Right forelimb (tissue), 1 donor: ENCODE measurements around the gene VPS45.
"Not testable (repeated sequence)": the region's sequence is repeated elsewhere in the genome, so short reads cannot be mapped to it uniquely, and the experiment has no call there.

Source experiments
- DNase-seq: peaks from one replicate; pipeline ENCODE4 v3.0.0-alpha.2; 2018

Gene VPS45, protein sequence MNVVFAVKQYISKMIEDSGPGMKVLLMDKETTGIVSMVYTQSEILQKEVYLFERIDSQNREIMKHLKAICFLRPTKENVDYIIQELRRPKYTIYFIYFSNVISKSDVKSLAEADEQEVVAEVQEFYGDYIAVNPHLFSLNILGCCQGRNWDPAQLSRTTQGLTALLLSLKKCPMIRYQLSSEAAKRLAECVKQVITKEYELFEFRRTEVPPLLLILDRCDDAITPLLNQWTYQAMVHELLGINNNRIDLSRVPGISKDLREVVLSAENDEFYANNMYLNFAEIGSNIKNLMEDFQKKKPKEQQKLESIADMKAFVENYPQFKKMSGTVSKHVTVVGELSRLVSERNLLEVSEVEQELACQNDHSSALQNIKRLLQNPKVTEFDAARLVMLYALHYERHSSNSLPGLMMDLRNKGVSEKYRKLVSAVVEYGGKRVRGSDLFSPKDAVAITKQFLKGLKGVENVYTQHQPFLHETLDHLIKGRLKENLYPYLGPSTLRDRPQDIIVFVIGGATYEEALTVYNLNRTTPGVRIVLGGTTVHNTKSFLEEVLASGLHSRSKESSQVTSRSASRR

GRCh38 chr1:150067184-150068108 lies at the start of gene VPS45:
Gene VPS45, plus strand, starts transcription at chr1:150067776. Its CDS starts 82 bp downstream, at chr1:150067858.
- peak; percentile 98 for DNase-seq

GRCh38 chr1:150018165-150018564 lies 49.4 kb upstream of the VPS45 start:
- no peak for DNase-seq

DNA sequence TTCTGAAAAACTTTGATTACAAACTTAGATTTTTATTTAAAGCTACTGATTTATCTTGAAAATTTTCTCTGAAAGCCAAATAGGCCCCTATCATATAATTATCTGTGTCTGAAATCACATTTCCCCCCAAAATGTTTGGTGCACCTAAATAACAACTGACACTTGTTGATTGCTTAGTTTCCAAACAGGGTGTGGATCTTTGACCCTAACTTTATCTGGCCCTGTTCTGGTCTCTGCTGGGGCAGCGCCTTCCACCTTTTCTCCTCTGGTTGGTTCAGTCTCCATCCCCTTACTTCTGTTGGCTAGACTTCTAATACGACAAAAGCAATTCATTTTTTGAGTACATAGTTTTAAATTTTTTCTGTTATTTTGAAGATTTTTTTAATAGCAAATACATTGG lies 46.9 kb upstream of the VPS45 start:
- no peak for DNase-seq

DNA sequence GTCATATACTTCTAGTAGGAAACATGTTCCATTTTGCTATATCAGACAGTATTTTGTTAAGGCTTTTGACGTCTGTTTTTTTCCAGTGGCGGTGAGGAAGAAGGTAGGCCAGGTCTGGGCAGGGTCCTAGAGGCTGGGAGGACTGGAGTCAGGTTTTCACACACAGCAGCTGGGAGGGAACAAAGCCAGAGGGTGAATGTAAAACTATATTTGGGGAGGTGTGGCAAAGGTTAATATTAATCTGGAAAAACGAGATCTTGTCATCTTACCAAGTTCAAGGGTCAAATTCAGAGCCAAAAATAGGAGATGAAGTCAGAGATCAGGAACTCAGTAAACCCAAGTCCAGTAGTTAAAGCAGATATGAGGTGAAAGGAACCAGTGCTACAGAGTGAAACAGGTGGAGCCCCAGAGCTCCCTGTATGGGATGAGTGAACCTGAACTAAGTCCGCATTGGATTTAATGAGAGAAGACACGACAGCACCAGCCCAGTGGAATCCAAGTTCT lies 46.3 kb upstream of the VPS45 start:
- DNase-seq, result no peak

- no peak for DNase-seq
Observed at GRCh38 chr1:150022357-150022756, 45.2 kb upstream of the VPS45 start.

DNA sequence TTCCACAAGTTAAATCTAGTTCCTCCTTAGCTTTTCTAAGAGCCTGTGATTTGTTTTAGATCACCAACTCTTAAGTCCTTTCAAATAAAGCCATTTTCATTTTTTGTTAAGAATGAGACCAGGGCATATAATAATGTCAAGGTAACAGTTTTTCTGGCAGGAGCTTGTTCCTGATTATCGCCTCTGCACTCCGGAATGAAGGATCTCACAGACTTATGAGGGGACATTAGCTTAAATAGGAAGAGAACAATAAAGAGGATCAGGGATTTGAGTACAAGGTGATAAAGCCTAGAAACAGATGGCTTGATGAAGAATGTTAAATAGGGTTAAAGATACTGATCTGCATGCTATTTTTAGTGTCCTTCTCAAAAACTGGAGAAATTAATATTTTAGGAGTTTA lies 43.4 kb upstream of the VPS45 start:
- no peak for DNase-seq

GRCh38 chr1:150028322-150028721 lies 39.3 kb upstream of the VPS45 start:
- no peak for DNase-seq

GRCh38 chr1:150034336-150034735 lies 33.2 kb upstream of the VPS45 start:
- no peak for DNase-seq

GRCh38 chr1:150049926-150050325 lies 17.6 kb upstream of the VPS45 start:
- no peak for DNase-seq

GRCh38 chr1:150051089-150051373 lies 16.5 kb upstream of the VPS45 start:
- no peak for DNase-seq

- not testable (repeated sequence) for DNase-seq
Observed at GRCh38 chr1:150051905-150052412, 15.6 kb upstream of the VPS45 start.

DNA sequence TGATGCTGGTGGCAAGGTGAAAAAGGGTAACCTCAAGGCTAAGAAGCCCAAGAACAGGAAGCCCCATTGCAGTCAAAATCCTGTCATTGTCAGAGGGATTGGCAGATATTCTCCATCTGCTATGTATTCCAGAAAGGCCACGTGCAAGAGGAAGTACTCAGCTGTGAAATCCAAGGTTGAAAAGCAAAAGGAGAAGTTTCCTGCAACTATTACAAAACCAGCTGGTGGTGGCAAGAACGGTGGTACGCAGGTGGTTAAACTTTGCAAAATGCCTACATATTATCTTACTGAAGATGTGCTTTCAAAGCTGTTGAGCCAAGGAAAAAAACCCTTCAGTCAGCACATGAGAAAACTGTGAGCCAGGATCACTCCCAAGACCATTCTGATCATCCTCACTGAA lies 13.7 kb upstream of the VPS45 start:
- no peak for DNase-seq

DNA sequence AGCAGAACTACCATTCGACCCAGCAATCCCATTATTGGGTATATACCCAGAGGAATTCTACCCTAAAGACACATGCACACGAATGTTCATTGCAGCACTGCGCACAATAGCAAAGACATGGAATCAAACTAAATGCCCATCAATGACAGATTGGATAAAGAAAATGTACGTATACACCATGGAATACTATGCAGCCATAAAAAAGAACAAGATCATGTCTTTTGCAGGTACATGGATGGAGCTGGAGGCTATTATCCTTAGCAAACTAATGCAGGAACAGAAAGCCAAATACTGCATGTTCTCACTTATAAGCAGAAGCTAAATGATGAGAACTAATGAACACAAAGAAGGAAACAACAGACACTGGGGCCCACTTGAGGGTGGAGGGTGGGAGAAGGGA lies 12.1 kb upstream of the VPS45 start:
- not testable (repeated sequence) for DNase-seq

GRCh38 chr1:150056407-150056806 lies 11.2 kb upstream of the VPS45 start:
- DNase-seq, result no peak

DNA sequence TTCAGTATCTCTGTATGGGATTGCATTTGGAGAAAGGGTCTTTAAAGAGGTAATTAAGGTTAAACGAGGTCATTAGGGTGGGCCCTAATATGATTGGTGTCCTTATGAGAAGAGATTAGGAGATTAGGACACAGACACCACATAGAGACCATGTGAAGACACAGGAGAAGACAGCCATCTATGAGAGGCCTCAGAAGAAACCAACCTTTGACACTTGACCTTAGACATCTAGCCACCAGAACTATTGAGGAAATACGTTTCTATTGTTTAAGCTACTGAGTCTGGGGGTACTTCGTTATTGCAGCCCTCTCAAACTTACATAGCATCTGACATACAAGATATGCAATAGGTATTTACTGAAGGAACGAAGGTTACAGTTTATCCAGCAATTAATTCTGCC lies 7.3 kb upstream of the VPS45 start:
- no peak for DNase-seq

- no peak for DNase-seq
Observed at GRCh38 chr1:150061632-150062101, 5.9 kb upstream of the VPS45 start.

DNA sequence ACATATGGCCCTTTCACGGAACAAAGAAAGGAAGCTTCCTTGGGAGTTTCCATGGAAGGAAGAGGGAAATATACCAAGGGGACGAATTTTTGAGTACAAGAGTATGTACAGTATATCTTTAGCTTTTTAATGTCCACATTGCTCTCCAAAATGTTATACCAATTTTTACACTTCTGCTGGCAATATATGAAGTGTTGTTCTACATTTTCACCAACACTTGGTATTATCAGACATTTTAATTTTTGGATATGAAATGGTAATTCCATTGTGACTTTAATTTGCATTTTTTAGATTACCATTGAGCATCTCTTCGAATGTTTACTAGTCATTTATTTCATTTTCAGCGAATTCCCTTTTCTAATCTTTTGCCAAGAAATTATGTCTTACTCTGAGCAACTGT lies 5.5 kb upstream of the VPS45 start:
- no peak for DNase-seq

DNA sequence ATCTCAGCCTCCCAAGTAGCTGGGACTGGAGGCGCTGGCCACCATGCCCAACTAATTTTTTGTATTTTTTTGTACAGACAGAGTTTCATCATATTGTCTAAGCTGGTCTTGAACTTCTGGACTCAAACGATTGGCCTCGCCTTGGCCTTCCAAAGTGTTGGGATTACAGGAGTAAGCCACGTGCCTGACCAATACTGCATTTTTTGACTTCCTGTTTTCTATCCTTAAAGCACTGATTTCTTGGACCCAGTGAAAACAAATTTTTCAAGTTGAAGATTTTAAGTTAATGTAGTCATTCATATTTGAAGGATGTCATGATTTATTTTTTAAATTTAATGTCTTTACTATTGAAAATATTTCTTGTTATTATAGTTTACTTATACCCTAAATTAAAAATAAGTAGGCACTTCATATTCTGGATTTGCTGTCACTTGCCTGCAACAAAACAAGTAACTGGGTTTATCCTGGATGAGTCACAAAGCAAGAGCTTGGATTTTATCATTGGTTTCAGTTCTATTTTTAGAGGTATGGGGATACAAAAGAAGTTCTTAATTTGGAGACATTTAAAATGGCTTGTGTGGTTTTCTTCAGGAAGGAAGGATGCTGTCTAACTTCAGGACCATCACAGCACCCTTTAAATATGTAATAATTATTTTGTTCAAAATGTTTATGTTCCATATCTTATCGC lies 2.2 kb upstream of the VPS45 start:
- no peak for DNase-seq

GRCh38 chr1:150066328-150066727 lies 1.2 kb upstream of the VPS45 start:
- no peak for DNase-seq

- no peak for DNase-seq
Observed at GRCh38 chr1:150066838-150067183, 765 bp upstream of the VPS45 start.

- no peak for DNase-seq
Observed at GRCh38 chr1:150068109-150068435, 496 bp downstream of the VPS45 start.

DNA sequence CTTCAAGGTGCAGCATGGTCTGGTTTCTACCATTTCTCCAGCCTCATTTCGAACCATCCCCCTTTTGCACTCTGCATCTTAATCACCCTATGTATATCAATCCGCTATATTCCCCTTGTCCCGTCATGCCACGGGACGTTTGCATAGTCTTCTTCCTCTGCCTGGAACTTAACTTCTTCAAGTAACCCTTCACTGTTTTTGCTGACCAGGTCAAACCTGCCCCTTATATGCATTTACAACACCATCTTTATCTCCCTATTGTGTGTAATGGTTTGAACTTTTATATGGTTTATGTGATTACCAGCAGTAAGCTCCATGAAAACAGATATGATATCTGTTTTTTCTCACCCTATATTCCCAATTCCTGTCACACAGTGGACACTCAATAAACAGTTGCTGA lies 2.3 kb downstream of the VPS45 start:
- no peak for DNase-seq

DNA sequence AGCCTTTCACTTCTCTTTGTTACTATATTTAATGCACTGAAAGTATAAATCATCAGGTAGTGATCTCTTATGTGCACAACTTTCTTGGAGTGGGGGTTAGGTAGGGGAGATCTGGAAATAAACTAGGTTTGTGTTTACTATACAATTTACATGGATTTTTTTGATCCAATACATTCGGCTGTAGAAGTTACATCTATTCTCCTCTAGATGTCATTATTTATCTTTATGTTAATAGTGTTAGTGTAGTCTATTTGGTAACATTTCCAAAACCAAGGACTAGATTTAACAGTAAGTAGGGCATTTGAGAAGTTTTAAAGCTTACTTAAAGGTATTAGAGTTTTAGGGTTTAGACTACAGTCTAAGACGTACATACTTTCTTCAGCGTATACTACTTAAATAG lies 5.4 kb downstream of the VPS45 start:
- DNase-seq, result no peak
